Smooth muscle cell (in vitro differentiated cells): ENCODE measurements around the gene ARPP21. TPM values are rescaled to one million over a fixed set of nuclear protein-coding genes. Genes with fewer than 3 reads are reported as not detected.

Experiments used
- DNase-seq: peaks from one replicate; lab custom pipeline; 2025; ENCODE audit not compliant: unreplicated experiment; lab: John Stamatoyannopoulos, UW
- H2AFZ ChIP-seq: fragments of 200-600 bp; sonication (generic); 2 replicates; pipeline ENCODE4 v1.6.0; 2016; ENCODE audit warnings: antibody characterized with exemption, low read depth, mild to moderate bottlenecking
- H3F3A ChIP-seq: fragments of 200-600 bp; sonication (generic); 2 replicates; pipeline ENCODE4 v1.6.0; 2017; ENCODE audit warnings: antibody characterized with exemption, low read depth
- H3K27ac ChIP-seq: fragments of 200-600 bp; sonication (generic); 2 replicates; pipeline ENCODE4 v1.5.1; 2016; ENCODE audit warnings: low read depth, mild to moderate bottlenecking
- H3K27me3 ChIP-seq: fragments of 200-600 bp; sonication (generic); 2 replicates; pipeline ENCODE4 v1.6.1; 2016; ENCODE audit warnings: low read depth, mild to moderate bottlenecking
- H3K36me3 ChIP-seq: fragments of 200-600 bp; sonication (generic); 2 replicates; pipeline ENCODE4 v1.5.1; 2016; ENCODE audit warnings: low read depth
- H3K4me1 ChIP-seq: fragments of 200-600 bp; sonication (generic); 2 replicates; pipeline ENCODE4 v1.5.1; 2016; ENCODE audit warnings: low read depth
- H3K4me2 ChIP-seq: fragments of 200-600 bp; sonication (generic); 2 replicates; pipeline ENCODE4 v1.6.0; 2016; ENCODE audit warnings: mild to moderate bottlenecking
- H3K4me3 ChIP-seq: fragments of 200-600 bp; sonication (generic); 2 replicates; pipeline ENCODE4 v1.5.1; 2016; ENCODE audit warnings: mild to moderate bottlenecking
- H3K79me2 ChIP-seq: fragments of 200-600 bp; sonication (generic); 2 replicates; pipeline ENCODE4 v1.6.0; 2016; ENCODE audit warnings: low read depth, mild to moderate bottlenecking
- H3K9ac ChIP-seq: fragments of 200-600 bp; sonication (generic); 2 replicates; pipeline ENCODE4 v1.6.0; 2016; ENCODE audit warnings: low read depth
- H3K9me3 ChIP-seq: fragments of 200-600 bp; sonication (generic); replicated peaks from 2 replicates; pipeline ENCODE4 v1.5.1; 2016; ENCODE audit warnings: low read depth
- H4K20me1 ChIP-seq: fragments of 200-600 bp; sonication (generic); 2 replicates; pipeline ENCODE4 v1.6.0; 2016; ENCODE audit warnings: low read depth
- CTCF ChIP-seq: fragments of 200-600 bp; sonication (generic); IDR thresholded peaks from 2 replicates; pipeline ENCODE4 v1.5.1; 2017; ENCODE audit warnings: borderline replicate concordance, mild to moderate bottlenecking, antibody characterized with exemption; ENCODE audit not compliant: insufficient read depth, poor library complexity, severe bottlenecking
- WGBS: methylation state at CpG from one replicate; pipeline ENCODE4 v1.1.7; 2016; ENCODE audit warnings: low lambda C conversion rate; 5-methylcytosine and 5-hydroxymethylcytosine counted together
- polyA plus RNA-seq: library from polyadenylated mRNA; unstranded; fragments of >200 nt; fragmentation: Nextera tagmentation; extraction: Ambion mirVana; gene quantifications from 2 replicates; pipeline ENCODE4 v1.2.1, GENCODE V29; 2016
- total RNA-seq: library from RNA; depleted of rRNA; stranded (reverse); fragments of >200 nt; gene quantifications from 2 replicates; pipeline ENCODE4 v1.2.3, GENCODE V29; 2014

The ARPP21 gene
- total and polyA plus RNA-seq, 2 experiments from 2014 or later, result not detected

DNA sequence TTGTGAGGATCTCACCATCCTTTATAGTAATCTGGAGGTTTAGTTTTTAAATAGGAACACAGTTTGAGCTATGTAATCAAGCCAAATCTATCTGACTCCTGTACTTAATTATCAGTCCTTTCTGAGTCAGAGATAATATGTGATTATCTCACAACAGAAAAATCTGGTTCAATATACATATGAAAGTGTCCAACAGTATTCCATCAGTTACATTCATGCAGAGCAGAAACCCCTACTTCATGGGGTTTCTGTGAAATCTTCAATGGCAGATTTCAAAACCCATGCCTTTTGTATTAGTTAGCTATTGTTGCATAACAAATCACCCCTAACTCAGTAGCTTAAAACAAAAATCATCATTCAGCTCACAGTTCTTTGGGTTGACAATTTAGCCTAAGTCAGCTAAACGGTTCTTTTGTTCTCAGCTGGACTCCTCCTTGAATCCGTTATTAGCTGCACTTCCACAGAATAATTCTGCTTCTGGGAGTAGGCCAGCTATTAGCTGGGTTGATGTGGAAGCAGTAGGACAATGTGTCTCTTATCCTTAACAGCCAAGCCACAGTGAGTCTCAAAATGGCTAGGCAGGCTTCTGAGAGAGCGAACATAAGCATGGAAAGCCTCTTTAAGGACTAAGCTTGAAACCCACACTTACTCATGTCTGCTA, 42.9 kb upstream of the ARPP21 start:
- Histone ChIP-seq H4K20me1 (no peaks in the 10 kb centered on the region), H3K4me1 (peaks cover 4% of the 10 kb centered on the region), H3K79me2 (no peaks in the 10 kb centered on the region), H3K27me3 (peaks cover 4% of the 10 kb centered on the region), H2AFZ (no peak overlapping the region), H3K4me3 (no peak overlapping the region), H3K4me2 (no peak overlapping the region), H3K9me3 (no peaks in the 10 kb centered on the region), H3K9ac (no peak overlapping the region), H3K27ac (no peak overlapping the region), H3F3A (no peaks in the 10 kb centered on the region), H3K36me3 (no peaks in the 10 kb centered on the region)
- TF ChIP-seq CTCF, result no peak
- WGBS, result 87% methylated on average over 3 of the region's 3 CpGs
- no peak for DNase-seq

DNA sequence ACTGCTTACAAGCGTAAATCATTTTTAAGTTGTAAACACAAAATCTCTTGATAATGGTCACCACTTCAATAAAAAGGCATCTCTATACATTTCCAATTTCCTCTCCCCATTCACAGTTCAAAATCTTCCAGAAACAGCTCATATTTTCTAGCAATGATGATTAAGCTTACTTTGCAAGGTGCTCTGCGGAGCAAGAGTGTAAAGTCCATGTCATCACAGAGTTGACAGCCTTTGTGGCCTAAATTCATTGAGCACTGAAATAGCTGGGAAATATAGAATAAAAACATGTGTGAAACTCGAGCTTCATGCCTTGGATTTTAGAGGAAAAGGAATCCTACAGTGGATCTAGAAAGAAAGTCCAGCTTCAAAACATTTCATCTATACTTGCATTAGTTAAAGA, 41.8 kb upstream of the ARPP21 start:
- H3K4me2 ChIP-seq, result no peak overlapping the region
- H3K4me1 ChIP-seq, result peaks cover 4% of the 10 kb centered on the region
- no peak overlapping the region for H2AFZ ChIP-seq
- no peaks in the 10 kb centered on the region for H4K20me1 ChIP-seq
- 88% methylated on average over 3 of the region's 3 CpGs for WGBS
- no peaks in the 10 kb centered on the region for H3F3A ChIP-seq
- H3K27me3 ChIP-seq, result no peaks in the 10 kb centered on the region
- no peaks in the 10 kb centered on the region for H3K9me3 ChIP-seq
- no peak overlapping the region for H3K4me3 ChIP-seq
- no peaks in the 10 kb centered on the region for H3K36me3 ChIP-seq
- no peak overlapping the region for H3K27ac ChIP-seq
- no peak for TF ChIP-seq CTCF
- no peak overlapping the region for H3K9ac ChIP-seq
- H3K79me2 ChIP-seq, result no peaks in the 10 kb centered on the region
- no peak for DNase-seq

DNA sequence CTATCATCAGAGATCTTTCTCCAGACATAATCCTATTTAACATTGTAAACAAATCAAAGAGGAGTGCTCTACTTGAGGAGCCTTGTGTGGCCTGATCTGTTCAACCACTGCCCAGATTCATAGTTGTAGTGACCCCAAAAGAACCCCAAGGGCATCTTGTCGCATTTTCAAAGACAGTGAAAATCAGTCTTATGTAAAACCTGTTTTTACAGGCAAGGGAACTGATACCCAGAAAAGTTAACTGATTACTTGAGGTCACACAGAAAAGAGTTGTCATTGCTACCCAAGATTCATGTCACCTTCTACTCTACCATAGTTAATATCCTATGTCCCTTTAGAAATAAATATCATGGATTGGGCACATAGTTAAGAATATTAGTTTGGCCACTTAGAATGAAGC, 40.5 kb upstream of the ARPP21 start:
- H3K4me1 ChIP-seq, result peaks cover 4% of the 10 kb centered on the region
- H3K4me2 ChIP-seq, result no peak overlapping the region
- no peaks in the 10 kb centered on the region for H3K27me3 ChIP-seq
- DNase-seq, result no peak
- H3K79me2 ChIP-seq, result no peaks in the 10 kb centered on the region
- no peak for TF ChIP-seq CTCF
- H3K27ac ChIP-seq, result no peak overlapping the region
- H3K9ac ChIP-seq, result no peak overlapping the region
- H3K9me3 ChIP-seq, result no peaks in the 10 kb centered on the region
- no peaks in the 10 kb centered on the region for H3K36me3 ChIP-seq
- no peak overlapping the region for H2AFZ ChIP-seq
- WGBS, result 85% methylated on average over 1 of the region's 1 CpG
- no peak overlapping the region for H3K4me3 ChIP-seq
- H4K20me1 ChIP-seq, result no peaks in the 10 kb centered on the region
- H3F3A ChIP-seq, result no peaks in the 10 kb centered on the region

- Histone ChIP-seq H3K36me3 (no peaks in the 10 kb centered on the region), H3K79me2 (no peaks in the 10 kb centered on the region), H2AFZ (no peak overlapping the region), H3K4me2 (no peak overlapping the region), H3K27ac (no peak overlapping the region), H3K9me3 (no peaks in the 10 kb centered on the region), H3F3A (no peaks in the 10 kb centered on the region), H3K4me1 (no peaks in the 10 kb centered on the region), H3K27me3 (no peaks in the 10 kb centered on the region), H3K9ac (no peak overlapping the region), H4K20me1 (no peaks in the 10 kb centered on the region), H3K4me3 (no peak overlapping the region)
- TF ChIP-seq CTCF, result no peak
- DNase-seq, result no peak
Observed at GRCh38 chr3:35601959-35602358, 37.4 kb upstream of the ARPP21 start.
